Measurements from ENCODE around the gene VIT.
"Not testable (repeated sequence)": the region's sequence is repeated elsewhere in the genome, so short reads cannot be mapped to it uniquely, and the experiment has no call there.

VIT gene

GRCh38 chr2:36677386-36677785 is 19.1 kb upstream of the VIT start:
- DNase-seq (ENCODE audit: low read depth, low spot score): no peak

DNA sequence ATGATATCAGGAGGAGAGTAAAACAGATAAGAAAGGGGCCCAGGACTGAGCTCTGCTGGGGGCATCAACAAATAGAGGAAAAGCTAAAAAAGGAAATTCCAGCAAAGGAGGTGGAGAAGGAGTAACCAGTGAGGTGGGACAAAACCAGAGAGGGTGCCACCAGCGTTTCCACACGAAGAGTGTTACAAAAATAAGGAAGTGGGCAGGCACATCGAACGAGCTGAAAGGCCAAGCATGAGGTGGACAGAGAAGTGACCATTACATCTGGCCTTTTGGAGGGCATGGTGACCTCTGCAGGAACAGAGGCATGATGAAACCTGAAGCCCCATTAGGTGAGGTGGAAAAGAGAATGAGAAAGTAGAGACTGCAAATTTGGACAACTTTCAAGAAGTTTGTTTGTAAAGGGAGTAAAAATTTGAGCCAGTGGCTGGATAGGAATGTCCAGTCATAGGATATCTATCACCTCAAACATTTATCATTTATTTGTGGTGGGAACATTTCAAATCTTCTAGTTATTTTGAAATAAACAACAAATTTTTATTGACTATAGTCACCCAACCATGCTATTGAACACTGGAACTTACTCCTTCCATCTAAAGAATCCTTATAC is 18.4 kb upstream of the VIT start:
- no peak for DNase-seq (ENCODE audit: low read depth, low spot score)

- no peak for DNase-seq (ENCODE audit: low read depth, low spot score)
Measured at GRCh38 chr2:36678856-36679255, 17.7 kb upstream of the VIT start.

DNA sequence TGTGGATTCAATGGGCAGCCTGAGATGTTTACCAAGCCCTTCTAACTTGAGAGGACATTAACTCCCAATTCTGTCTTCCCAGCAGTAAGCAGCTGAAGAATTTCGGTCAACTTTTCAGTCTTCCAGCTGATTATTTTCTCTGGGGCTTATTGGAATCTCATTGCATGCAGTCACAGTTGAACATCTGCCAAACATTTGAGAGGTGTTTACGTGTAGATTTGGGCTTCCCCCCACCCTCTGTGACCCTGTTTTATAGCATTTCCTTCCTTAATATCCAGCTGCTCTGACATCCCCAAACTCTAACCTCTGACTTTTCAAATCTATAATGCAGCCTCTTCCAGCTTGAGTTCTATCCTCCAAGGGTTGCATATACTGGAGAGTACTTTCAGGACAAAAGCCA is 16.5 kb upstream of the VIT start:
- DNase-seq (ENCODE audit: low read depth, low spot score): no peak

- no peak for DNase-seq (ENCODE audit: low read depth, low spot score)
Measured at GRCh38 chr2:36682562-36682961, 13.9 kb upstream of the VIT start.

GRCh38 chr2:36683002-36683401 is 13.5 kb upstream of the VIT start:
- no peak for DNase-seq (ENCODE audit: low read depth, low spot score)

DNA sequence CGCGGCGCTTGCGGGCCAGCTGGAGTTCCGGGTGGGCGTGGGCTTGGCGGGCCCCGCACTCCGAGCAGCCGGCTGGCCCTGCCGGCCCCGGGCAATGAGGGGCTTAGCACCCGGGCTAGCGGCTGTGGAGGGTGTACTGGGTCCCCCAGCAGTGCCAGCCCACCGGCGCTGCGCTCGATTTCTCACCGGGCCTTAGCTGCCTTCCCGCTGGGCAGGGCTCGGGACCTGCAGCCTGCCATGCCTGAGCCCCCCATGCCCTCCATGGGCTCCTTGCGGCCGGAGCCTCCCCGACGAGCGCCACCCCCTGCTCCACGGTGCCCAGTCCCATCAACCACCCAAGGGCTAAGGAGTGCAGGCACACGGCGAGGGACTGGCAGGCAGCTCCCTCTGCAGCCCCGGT is 8.2 kb upstream of the VIT start:
- DNase-seq (ENCODE audit: low read depth, low spot score): not testable (repeated sequence)

DNA sequence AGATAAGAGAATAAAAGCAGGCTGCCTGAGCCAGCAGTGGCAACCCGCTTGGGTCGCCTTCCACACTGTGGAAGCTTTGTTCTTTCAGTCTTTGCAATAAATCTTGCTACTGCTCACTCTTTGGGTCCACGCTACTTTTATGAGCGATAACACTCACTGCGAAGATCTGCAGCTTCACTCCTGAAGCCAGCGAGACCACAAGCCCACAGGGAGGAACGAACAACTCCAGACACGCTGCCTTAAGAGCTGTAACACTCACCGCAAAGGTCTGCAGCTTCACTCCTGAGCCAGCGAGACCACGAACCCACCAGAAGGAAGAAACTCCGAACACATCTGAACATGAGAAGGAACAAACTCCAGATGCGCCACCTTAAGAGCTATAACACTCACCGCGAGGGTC is 7.5 kb upstream of the VIT start:
- DNase-seq (ENCODE audit: low read depth, low spot score): not testable (repeated sequence)

DNA sequence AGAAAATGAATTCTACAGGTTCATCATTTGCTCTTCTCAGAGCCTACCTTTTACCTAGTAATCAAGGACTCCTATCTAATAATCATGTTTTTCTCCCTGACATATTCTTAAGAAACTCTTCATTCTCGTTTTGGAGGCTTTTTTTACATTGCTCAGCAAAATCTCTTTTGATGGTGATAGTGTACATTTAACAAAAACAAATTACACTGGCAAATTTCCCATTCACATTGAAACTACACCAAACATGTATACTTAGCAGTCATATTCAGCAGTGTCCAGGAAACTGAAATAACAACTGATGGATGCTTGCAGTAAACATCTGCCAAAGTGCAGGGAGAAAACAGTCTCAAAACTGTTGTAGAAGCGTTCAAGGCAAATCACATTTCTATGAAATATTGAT is 4.4 kb upstream of the VIT start:
- DNase-seq (ENCODE audit: low read depth, low spot score): no peak

- no peak for DNase-seq (ENCODE audit: low read depth, low spot score)
Measured at GRCh38 chr2:36693825-36694224, 2.7 kb upstream of the VIT start.

DNA sequence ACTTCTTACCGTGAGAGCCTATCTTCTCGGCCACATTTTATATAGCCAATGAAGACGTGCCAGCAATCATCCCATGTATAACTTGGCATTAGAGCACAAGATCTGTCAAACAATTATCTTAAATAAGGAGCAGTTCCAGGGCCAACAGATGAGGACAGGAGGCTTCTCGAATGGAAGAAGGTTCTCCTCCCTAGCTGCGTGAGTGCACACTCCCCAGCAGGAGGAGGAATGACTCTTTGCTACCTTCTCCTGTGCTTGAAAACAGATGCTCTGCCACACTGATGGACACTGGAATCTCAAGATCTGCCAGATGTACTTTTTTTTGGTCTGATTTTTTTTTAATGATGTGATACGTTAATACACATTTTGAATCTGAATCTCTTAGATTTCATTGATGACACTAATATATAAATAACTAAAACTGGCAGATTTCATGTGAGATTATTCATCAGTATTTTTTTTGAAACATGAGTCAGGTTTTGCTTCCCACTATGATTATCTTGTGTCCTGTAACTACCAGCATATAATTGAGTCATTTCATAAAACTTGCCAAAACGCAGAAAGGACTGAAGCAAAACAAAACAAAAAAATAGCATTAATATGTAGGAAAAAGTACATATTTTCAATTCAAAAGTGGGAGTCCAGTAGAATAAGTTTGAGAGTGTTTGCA is 626 bp upstream of the VIT start:
- no peak for DNase-seq (ENCODE audit: low read depth, low spot score)

DNA sequence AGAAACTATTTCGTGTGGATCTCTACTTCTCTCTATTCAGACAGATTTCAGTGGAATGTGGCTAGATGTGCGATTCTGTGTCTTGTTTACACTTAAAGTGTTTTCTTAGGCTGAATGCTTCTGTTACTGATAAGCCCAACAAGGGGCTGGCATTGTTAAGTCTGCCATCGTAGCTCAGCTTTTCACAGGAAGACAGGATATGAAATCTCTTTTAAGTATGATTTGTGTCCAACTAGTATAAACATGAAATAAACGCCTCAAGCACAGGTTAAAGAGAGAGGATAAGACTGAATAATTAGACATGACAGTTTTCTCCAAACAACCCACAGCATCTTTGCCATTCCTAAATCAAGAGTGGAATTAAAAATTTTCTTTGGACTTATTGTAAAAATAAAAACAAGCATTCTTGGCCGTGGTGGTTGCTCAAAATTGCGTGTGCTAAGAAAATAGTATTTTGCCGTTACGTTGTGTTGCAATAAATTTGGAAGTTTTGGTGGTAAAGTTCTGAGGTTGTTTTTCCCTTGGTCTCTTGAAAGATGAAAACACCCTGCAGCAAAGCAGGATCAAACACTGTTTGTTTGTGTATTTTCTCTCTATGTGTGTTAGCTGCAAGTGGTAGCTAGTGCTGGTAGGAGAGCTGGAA is 1.0 kb downstream of the VIT start:
- no peak for DNase-seq (ENCODE audit: low read depth, low spot score)

DNA sequence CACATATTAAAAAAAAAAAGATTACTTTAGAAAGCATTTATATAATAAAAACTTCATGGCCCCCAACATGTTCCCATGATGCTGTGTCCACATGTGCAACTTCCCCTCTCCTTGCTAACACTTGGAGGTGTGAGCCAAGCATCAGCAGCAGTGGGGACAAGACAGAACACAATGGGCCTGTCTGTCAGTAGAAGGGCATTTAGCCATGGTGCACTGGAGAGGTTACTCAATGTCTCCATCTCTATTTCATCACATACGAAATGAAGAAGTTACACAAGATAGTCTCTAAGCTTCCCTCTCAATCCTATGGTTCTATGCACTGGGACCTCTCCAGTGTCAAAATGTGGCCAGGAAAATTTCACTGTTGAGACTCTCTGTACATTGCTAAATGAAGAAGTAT is 2.5 kb downstream of the VIT start:
- DNase-seq (ENCODE audit: low read depth, low spot score): no peak

- DNase-seq (ENCODE audit: low read depth, low spot score): no peak
Measured at GRCh38 chr2:36700311-36700710, 3.8 kb downstream of the VIT start.

DNA sequence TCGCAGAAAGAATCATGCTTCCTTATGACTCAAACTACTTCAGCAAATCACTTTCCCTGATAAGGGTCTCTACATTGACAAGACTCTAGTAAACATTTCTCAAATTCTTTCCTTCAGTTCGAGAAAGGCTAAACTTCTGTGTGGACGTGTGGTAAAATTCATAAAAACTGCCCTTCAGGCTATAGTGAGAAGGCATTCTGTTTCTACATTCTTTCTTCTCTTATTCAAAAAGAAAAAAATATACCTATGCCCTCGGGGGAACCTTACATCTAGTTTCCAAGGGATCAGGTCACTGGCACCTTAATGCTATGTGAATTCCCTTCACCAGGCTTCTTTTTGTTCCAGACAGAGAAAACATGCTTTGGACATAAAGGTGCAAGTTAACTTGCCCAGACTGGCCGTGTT is 4.9 kb downstream of the VIT start:
- no peak for DNase-seq (ENCODE audit: low read depth, low spot score)

DNA sequence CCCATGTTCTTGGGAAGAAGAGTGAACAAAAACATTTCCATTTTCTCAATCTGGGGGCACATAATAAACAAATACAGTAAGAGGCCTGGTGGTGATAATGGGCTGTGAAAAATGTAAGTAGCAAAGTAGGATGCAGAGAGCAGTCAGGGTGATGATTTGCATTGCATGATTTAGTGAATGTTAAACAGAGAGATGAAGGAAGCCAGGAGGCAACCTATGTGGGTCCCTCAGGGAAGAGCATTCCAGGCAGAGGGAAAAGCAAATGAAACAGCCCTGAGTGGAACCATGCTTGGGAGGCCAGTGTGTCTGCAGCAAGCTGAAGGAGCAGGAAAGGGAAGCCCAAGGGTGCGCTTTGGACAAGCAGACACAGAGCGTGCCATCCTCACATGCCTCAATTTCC is 5.4 kb downstream of the VIT start:
- no peak for DNase-seq (ENCODE audit: low read depth, low spot score)

DNA sequence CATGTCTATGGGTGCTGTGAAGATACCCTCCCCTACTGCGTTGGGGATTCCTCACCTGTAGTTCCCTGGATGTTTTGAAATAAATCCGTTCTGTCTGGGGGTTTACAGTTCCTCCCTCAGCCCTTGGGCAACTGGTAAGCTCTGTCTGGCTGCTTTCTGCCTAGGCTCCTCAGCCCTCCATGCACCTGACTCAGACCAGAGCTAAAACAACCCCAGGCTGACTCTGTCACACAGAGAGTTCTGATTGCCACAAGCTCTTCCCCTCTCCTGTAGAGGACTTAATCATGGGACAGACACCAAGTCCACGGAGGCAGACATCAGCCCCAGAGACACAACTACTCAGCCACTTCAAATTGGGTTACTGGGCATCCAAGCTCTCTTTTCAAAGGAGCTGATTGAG is 6.3 kb downstream of the VIT start:
- no peak for DNase-seq (ENCODE audit: low read depth, low spot score)

- DNase-seq (ENCODE audit: low read depth, low spot score): no peak
Measured at GRCh38 chr2:36704475-36705150, 8.1 kb downstream of the VIT start.

DNA sequence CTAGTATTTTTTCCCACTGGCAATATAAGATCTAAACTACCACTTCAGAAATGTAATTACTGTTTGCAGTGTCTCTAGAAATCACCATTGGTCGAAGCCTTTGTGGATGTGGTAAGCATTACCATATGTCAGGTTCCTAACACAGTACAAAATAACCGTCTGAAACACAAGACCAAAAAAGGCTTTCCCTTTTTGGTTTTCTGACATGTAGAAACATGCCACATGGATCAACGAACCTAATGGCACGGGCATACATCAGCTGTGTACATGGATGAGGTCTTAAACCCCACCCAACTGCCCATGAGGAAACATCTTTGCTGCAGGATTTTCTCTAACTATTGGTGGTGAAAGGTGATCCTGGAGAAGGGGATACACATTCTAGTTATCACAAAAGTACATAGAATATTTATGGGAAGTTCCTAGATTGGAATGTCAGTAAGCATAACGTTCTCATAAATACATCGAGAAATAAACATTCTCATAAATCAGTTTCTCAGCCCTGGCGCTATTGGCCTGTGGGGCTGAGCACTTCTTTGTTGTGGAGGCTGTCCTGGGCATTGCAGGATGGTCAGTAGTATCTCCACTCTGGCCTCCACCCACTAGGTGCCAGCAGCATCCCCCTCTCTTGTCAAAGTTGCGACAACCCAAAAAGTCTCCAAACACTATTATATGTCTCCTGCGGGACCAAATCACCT is 9.0 kb downstream of the VIT start:
- DNase-seq (ENCODE audit: low read depth, low spot score): no peak

GRCh38 chr2:36706021-36706876 is 9.7 kb downstream of the VIT start:
- DNase-seq (ENCODE audit: low read depth, low spot score): no peak

DNA sequence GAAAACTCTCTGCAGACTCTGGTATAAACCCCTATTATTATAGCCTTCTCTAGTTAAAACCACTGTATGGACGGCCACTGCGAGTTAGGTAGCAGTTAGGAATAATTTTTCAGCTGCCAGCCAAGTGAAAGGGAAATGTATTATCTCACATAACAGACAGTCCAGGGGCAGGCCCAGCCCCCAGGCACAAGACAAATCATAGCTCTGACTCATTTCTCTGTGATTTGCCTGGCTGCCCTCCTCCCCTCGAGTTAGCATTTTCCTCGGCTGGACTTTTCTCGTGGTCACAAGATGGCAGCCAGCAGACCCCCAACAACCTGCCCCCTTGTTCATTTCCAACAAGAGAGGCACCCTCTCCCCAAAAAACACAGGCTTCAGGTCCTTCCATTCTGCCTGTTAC is 10.5 kb downstream of the VIT start:
- DNase-seq (ENCODE audit: low read depth, low spot score): no peak
